ENCODE results near the gene CST3.

GRCh38 chr20:23669866-23670265, 32.1 kb upstream of the CST3 start:
- TF ChIP-seq POLR2AphosphoS5 (IDR thresholded peaks at IDR 0.05; ENCODE audit: low read depth) (no peak), REST (IDR thresholded peaks at IDR 0.05; ENCODE audit: insufficient replicate concordance, low read depth) (no peak)
- TF ChIP-seq, protein P1, sequence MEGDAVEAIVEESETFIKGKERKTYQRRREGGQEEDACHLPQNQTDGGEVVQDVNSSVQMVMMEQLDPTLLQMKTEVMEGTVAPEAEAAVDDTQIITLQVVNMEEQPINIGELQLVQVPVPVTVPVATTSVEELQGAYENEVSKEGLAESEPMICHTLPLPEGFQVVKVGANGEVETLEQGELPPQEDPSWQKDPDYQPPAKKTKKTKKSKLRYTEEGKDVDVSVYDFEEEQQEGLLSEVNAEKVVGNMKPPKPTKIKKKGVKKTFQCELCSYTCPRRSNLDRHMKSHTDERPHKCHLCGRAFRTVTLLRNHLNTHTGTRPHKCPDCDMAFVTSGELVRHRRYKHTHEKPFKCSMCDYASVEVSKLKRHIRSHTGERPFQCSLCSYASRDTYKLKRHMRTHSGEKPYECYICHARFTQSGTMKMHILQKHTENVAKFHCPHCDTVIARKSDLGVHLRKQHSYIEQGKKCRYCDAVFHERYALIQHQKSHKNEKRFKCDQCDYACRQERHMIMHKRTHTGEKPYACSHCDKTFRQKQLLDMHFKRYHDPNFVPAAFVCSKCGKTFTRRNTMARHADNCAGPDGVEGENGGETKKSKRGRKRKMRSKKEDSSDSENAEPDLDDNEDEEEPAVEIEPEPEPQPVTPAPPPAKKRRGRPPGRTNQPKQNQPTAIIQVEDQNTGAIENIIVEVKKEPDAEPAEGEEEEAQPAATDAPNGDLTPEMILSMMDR (IDR thresholded peaks at IDR 0.05; ENCODE audit: insufficient read depth, low read length), result no peak
